ENCODE measurements around the gene FAM234B.

- TF ChIP-seq CTCF (IDR thresholded peaks at IDR 0.05), result no peak
- TF ChIP-seq USF2 (IDR thresholded peaks at IDR 0.05; ENCODE audit: borderline replicate concordance, low read depth, low read length), result no peak
- no peak for TF ChIP-seq TAF1 (IDR thresholded peaks at IDR 0.05; ENCODE audit: borderline replicate concordance, low read depth, low read length)
- TF ChIP-seq MAX (IDR thresholded peaks at IDR 0.05; ENCODE audit: low read depth), result no peak
- TF ChIP-seq GABPA (IDR thresholded peaks at IDR 0.05; ENCODE audit: low read depth), result no peak
- no peak for TF ChIP-seq REST (IDR thresholded peaks at IDR 0.05; ENCODE audit: low read depth, low read length)
- no peak for TF ChIP-seq RAD21 (IDR thresholded peaks at IDR 0.05; ENCODE audit: low read length)
- TF ChIP-seq JUND (IDR thresholded peaks at IDR 0.05), result no peak
- TF ChIP-seq SIN3A (IDR thresholded peaks at IDR 0.05; ENCODE audit: borderline replicate concordance, low read depth, low read length), result no peak
- no peak for TF ChIP-seq GATA2 (CRISPR knock-in tag; IDR thresholded peaks at IDR 0.05)
These were observed 76.2 kb downstream of the FAM234B start for GRCh38 chr12:13120413-13120812.

Measured in SK-N-SH (cell line).